Peyer's patch (tissue), 4 donors: ENCODE results near the gene NTN5.

Experiments used
- CTCF ChIP-seq, 6 experiments: fragments of 450-650 bp in 4 of 6; fragments of 200-600 bp in 2 of 6; sonication (generic) in 1 of 6; IDR thresholded peaks; one replicate each; pipeline ENCODE4 v1.5.1; 2017 to 2019; ENCODE audit warnings: antibody characterized with exemption in 6 of 6, mild to moderate bottlenecking in 3 of 6, moderate library complexity in 1 of 6
- POLR2A ChIP-seq, 2 donors: fragments of 450-650 bp; IDR thresholded peaks; one replicate each; pipeline ENCODE4 v1.5.1; 2017; ENCODE audit warnings: antibody characterized with exemption in 2 of 2, mild to moderate bottlenecking in 2 of 2, moderate library complexity in 2 of 2

- no peak for TF ChIP-seq CTCF (IDR thresholded peaks at IDR 0.05)
- peak; percentile 38 to 79 for TF ChIP-seq POLR2A (IDR thresholded peaks at IDR 0.05)
These were observed 43.1 kb downstream of the NTN5 start for GRCh38 chr19:48629599-48630295.
